ENCODE results near the gene LGR6.

The LGR6 gene

GRCh38 chr1:202192770-202193613 lies 607 bp upstream of the LGR6 start:
- Histone ChIP-seq H3K9me3 (ENCODE audit: control insufficient read depth in 2 of 2, low read length in 2 of 2) (no peaks in the 10 kb centered on the region), H3K4me3 (ENCODE audit: low read length in 2 of 2) (peak overlapping the region in 1 of 2 donors; percentile 40), H3K36me3 (ENCODE audit: control insufficient read depth in 2 of 2, insufficient read depth in 2 of 2, low read length in 2 of 2) (no peaks in the 10 kb centered on the region), H3K4me1 (ENCODE audit: control insufficient read depth, insufficient read depth, low read length) (peaks cover 12% of the 10 kb centered on the region), H3K27me3 (ENCODE audit: control insufficient read depth in 1 of 2, insufficient read depth in 2 of 2, low read length in 2 of 2) (peaks cover 12 to 18% of the 10 kb centered on the region in 2 donors), H3K27ac (ENCODE audit: low read length) (no peak overlapping the region), H3K9ac (ENCODE audit: low read length in 2 of 2) (no peak overlapping the region)

DNA sequence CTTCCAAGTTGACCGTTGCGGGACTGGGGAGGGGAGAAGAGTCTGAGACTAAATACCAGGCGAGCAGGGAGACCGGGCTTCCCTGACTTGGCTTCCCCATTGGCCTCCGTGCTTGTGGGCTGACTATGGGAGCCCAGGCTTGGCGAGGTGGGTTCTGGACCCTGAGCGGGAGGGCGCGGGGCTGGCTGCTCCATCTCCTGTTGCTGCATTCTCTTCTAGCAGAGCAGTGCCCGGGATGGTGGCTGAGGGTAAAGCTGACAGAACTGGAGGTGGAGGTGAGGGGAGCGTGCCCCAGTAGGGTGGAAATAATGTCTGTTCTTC lies 689 bp downstream of the LGR6 start:
- H3K4me3 ChIP-seq (ENCODE audit: low read length in 2 of 2): peak overlapping the region in 1 of 2 donors; percentile 40
- no peaks in the 10 kb centered on the region for H3K36me3 ChIP-seq (ENCODE audit: control insufficient read depth in 2 of 2, insufficient read depth in 2 of 2, low read length in 2 of 2)
- H3K9me3 ChIP-seq (ENCODE audit: control insufficient read depth in 2 of 2, low read length in 2 of 2): no peaks in the 10 kb centered on the region
- no peak overlapping the region for H3K9ac ChIP-seq (ENCODE audit: low read length in 2 of 2)
- H3K27ac ChIP-seq (ENCODE audit: low read length): no peak overlapping the region
- H3K4me1 ChIP-seq (ENCODE audit: control insufficient read depth, insufficient read depth, low read length): peaks cover 12% of the 10 kb centered on the region
- H3K27me3 ChIP-seq (ENCODE audit: control insufficient read depth in 1 of 2, insufficient read depth in 2 of 2, low read length in 2 of 2): peaks cover 12 to 18% of the 10 kb centered on the region in 2 donors

DNA sequence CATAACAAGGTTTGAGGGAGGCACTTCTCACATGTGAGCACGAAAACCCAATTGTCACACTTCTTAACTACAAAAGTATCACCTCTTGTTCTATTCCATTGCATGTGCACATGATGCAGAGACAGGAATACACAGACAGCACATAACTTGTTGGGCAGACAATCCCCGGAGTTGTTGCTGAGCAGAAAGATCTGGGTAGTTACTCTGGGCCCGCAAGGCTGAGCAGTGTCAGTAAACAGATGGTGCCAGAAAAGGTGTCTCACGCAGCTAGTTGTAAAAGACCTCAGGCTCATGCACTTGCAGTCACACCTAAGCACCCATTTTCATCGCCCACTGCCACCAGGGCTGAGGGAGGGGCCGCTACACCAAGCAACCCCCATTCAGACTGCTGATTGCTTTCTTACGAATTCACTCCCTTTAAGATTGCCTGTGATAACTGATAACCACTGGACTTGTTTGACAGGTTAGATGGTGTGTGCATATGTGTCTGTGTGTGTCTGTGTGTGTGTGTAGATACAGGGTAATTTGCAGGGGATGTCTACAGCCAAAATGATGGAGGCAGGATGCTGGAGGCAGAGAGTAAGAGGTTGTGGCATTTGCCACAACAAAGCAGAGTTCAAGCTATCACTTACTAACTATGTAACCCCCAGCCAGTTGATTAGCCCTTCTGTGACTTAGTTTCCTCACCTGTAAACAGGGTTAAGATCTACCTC lies 4.2 kb downstream of the LGR6 start:
- Histone ChIP-seq H3K9ac (ENCODE audit: low read length in 2 of 2) (no peak overlapping the region), H3K27ac (ENCODE audit: low read length) (no peak overlapping the region), H3K27me3 (ENCODE audit: control insufficient read depth in 1 of 2, insufficient read depth in 2 of 2, low read length in 2 of 2) (peaks cover 12 to 18% of the 10 kb centered on the region in 2 donors), H3K4me3 (ENCODE audit: low read length in 2 of 2) (no peak overlapping the region), H3K36me3 (ENCODE audit: control insufficient read depth in 2 of 2, insufficient read depth in 2 of 2, low read length in 2 of 2) (no peaks in the 10 kb centered on the region), H3K9me3 (ENCODE audit: control insufficient read depth in 2 of 2, low read length in 2 of 2) (no peaks in the 10 kb centered on the region), H3K4me1 (ENCODE audit: control insufficient read depth, insufficient read depth, low read length) (peaks cover 23% of the 10 kb centered on the region)

- Histone ChIP-seq H3K9me3 (ENCODE audit: control insufficient read depth in 2 of 2, low read length in 2 of 2) (no peaks in the 10 kb centered on the region), H3K27me3 (ENCODE audit: control insufficient read depth in 1 of 2, insufficient read depth in 2 of 2, low read length in 2 of 2) (peaks cover 7 to 13% of the 10 kb centered on the region in 2 donors), H3K4me1 (ENCODE audit: control insufficient read depth, insufficient read depth, low read length) (peaks cover 18% of the 10 kb centered on the region), H3K9ac (ENCODE audit: low read length in 2 of 2) (no peak overlapping the region), H3K36me3 (ENCODE audit: control insufficient read depth in 2 of 2, insufficient read depth in 2 of 2, low read length in 2 of 2) (no peaks in the 10 kb centered on the region), H3K4me3 (ENCODE audit: low read length in 2 of 2) (no peak overlapping the region), H3K27ac (ENCODE audit: low read length) (no peak overlapping the region)
Measured at GRCh38 chr1:202198366-202198724, 4.7 kb downstream of the LGR6 start.

DNA sequence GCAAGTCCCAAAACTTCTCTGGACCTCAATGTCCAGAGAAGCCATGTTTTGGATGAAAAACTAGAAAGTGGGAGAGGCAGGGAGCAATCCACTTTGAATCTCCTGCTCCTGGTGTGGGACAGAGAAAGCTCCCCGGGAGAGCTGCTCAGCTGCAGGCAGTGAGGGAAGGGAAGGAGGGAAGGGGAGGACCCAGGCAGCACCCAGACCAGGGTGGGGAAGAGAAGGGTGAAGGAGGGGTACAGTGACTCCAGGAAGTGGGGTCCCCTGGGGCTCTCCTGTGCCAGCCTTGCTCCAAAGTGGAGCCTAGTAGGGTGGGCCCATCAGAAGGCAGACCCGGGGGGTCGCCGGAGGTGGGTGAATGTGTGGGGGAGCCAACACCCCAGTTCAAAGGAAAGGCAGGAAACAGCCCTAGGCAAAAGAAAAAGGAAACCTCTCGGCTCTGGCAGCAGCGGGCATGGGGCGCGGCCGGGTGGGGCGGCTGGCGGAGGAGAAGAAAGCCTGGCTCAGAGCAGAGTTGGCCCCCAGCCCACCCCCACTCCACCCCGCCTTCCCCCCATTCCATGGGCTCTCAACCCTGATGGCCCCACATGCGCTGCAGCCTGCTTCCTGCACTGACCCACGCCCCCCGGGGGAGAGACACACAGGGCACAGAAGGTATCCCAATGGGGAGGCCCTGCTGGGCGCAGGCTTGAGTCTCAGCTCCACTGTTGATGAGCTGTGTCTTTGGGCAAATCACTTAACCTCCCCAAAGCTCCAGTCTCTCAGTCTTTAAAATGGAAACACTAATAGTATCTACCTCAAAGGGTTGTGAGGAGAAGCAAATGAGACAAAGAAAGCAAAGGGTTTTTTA lies 5.7 kb downstream of the LGR6 start:
- H3K27me3 ChIP-seq (ENCODE audit: control insufficient read depth in 1 of 2, insufficient read depth in 2 of 2, low read length in 2 of 2): peaks cover 2 to 4% of the 10 kb centered on the region in 2 donors
- no peaks in the 10 kb centered on the region for H3K9me3 ChIP-seq (ENCODE audit: control insufficient read depth in 2 of 2, low read length in 2 of 2)
- H3K4me1 ChIP-seq (ENCODE audit: control insufficient read depth, insufficient read depth, low read length): peaks cover 11% of the 10 kb centered on the region
- no peak overlapping the region for H3K9ac ChIP-seq (ENCODE audit: low read length in 2 of 2)
- H3K36me3 ChIP-seq (ENCODE audit: control insufficient read depth in 2 of 2, insufficient read depth in 2 of 2, low read length in 2 of 2): no peaks in the 10 kb centered on the region
- H3K4me3 ChIP-seq (ENCODE audit: low read length in 2 of 2): no peak overlapping the region
- no peak overlapping the region for H3K27ac ChIP-seq (ENCODE audit: low read length)

DNA sequence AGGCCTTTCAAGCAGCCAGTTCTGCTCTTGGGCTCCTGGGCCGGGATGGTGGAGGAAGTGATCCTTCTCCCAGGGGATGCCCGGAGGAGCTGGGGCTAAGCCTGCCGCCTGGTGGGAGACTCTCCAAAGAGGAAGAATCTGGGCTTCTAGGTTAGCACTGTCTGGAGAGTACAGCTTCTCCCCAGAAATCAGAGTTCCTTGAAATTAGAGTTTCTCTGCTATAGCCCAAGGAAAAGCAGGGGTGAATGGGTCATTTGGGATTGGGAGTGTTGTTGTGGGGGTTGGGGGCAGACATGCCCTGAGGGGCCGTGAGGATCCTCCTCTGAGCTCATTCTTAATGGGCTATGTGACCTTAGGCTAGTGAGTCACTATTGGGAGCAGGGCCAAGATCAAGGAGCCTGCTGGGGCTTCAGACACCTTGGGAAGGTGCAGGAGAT lies 6.5 kb downstream of the LGR6 start:
- H3K27me3 ChIP-seq (ENCODE audit: control insufficient read depth in 1 of 2, insufficient read depth in 2 of 2, low read length in 2 of 2): peaks cover 2% of the 10 kb centered on the region in 2 donors
- H3K4me1 ChIP-seq (ENCODE audit: control insufficient read depth, insufficient read depth, low read length): peaks cover 10% of the 10 kb centered on the region
- H3K36me3 ChIP-seq (ENCODE audit: control insufficient read depth in 2 of 2, insufficient read depth in 2 of 2, low read length in 2 of 2): no peaks in the 10 kb centered on the region
- H3K9ac ChIP-seq (ENCODE audit: low read length in 2 of 2): no peak overlapping the region
- no peak overlapping the region for H3K4me3 ChIP-seq (ENCODE audit: low read length in 2 of 2)
- no peak overlapping the region for H3K27ac ChIP-seq (ENCODE audit: low read length)
- H3K9me3 ChIP-seq (ENCODE audit: control insufficient read depth in 2 of 2, low read length in 2 of 2): no peaks in the 10 kb centered on the region

- Histone ChIP-seq H3K27me3 (ENCODE audit: control insufficient read depth in 1 of 2, insufficient read depth in 2 of 2, low read length in 2 of 2) (no peaks in the 10 kb centered on the region), H3K27ac (ENCODE audit: low read length) (no peak overlapping the region), H3K4me1 (ENCODE audit: control insufficient read depth, insufficient read depth, low read length) (peaks cover 10% of the 10 kb centered on the region), H3K9ac (ENCODE audit: low read length in 2 of 2) (no peak overlapping the region), H3K4me3 (ENCODE audit: low read length in 2 of 2) (no peak overlapping the region), H3K36me3 (ENCODE audit: control insufficient read depth in 2 of 2, insufficient read depth in 2 of 2, low read length in 2 of 2) (no peaks in the 10 kb centered on the region), H3K9me3 (ENCODE audit: control insufficient read depth in 2 of 2, low read length in 2 of 2) (no peaks in the 10 kb centered on the region)
Measured at GRCh38 chr1:202200669-202201068, 7.1 kb downstream of the LGR6 start.

DNA sequence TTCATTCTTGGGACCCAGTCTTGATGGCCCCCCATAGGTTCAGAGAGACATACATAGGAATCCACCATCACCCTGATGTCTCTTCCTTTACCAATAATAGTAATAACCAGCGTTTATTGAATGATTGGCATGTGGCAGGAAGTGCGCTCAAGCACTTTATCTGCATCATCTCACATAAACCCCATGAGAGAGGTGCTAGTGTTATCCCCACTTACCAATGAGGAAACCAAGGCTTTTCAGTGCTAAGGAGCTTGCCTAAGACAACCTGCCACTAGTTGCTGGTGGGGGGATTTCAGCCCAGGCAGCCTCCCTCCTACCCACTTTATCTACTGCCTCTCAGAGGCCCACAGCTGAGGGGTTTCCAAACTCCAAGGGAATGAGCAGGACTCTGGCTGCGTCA lies 7.7 kb downstream of the LGR6 start:
- no peak overlapping the region for H3K9ac ChIP-seq (ENCODE audit: low read length in 2 of 2)
- H3K9me3 ChIP-seq (ENCODE audit: control insufficient read depth in 2 of 2, low read length in 2 of 2): no peaks in the 10 kb centered on the region
- no peak overlapping the region for H3K4me3 ChIP-seq (ENCODE audit: low read length in 2 of 2)
- H3K27ac ChIP-seq (ENCODE audit: low read length): no peak overlapping the region
- no peaks in the 10 kb centered on the region for H3K27me3 ChIP-seq (ENCODE audit: control insufficient read depth in 1 of 2, insufficient read depth in 2 of 2, low read length in 2 of 2)
- H3K36me3 ChIP-seq (ENCODE audit: control insufficient read depth in 2 of 2, insufficient read depth in 2 of 2, low read length in 2 of 2): no peaks in the 10 kb centered on the region
- peaks cover 10% of the 10 kb centered on the region for H3K4me1 ChIP-seq (ENCODE audit: control insufficient read depth, insufficient read depth, low read length)

- Histone ChIP-seq H3K4me3 (ENCODE audit: low read length in 2 of 2) (no peak overlapping the region), H3K36me3 (ENCODE audit: control insufficient read depth in 2 of 2, insufficient read depth in 2 of 2, low read length in 2 of 2) (no peaks in the 10 kb centered on the region), H3K27me3 (ENCODE audit: control insufficient read depth in 1 of 2, insufficient read depth in 2 of 2, low read length in 2 of 2) (no peaks in the 10 kb centered on the region), H3K9me3 (ENCODE audit: control insufficient read depth in 2 of 2, low read length in 2 of 2) (no peaks in the 10 kb centered on the region), H3K4me1 (ENCODE audit: control insufficient read depth, insufficient read depth, low read length) (peaks cover 10% of the 10 kb centered on the region), H3K9ac (ENCODE audit: low read length in 2 of 2) (no peak overlapping the region), H3K27ac (ENCODE audit: low read length) (no peak overlapping the region)
Measured at GRCh38 chr1:202201971-202202370, 8.4 kb downstream of the LGR6 start.

DNA sequence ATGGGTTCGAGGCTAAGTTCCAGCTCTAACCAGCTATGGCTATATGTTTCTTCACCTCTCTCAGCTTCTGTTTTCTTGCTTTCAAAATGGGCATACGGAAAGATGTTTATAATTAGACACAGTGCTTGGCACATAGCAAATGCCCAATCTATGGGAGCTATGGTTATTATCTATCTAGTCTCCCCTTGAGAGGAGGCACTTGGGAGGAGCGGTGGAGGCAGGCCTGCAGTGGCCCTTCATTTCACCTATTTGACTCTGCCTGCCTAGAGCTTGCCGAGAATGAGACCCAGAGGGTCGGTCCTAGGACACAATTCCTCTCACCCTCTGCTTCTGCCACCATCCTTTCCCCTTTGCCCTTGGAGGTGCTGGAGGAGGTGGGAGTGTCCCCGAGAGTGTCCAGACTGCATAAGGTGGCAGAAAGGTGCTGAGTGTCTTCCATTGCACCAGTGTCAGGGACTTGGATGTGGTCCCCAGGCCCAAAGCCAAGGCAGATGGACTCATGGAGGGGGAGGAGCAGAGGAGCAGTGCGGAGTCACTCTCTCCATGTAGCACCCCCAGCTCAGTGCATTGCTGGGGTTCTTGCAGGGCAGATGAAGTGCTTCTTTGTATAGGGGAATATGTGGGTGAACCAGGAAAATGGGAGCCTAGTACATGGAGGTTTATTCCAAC lies 9.0 kb downstream of the LGR6 start:
- Histone ChIP-seq H3K36me3 (ENCODE audit: control insufficient read depth in 2 of 2, insufficient read depth in 2 of 2, low read length in 2 of 2) (no peaks in the 10 kb centered on the region), H3K27me3 (ENCODE audit: control insufficient read depth in 1 of 2, insufficient read depth in 2 of 2, low read length in 2 of 2) (no peaks in the 10 kb centered on the region), H3K4me1 (ENCODE audit: control insufficient read depth, insufficient read depth, low read length) (peaks cover 10% of the 10 kb centered on the region), H3K27ac (ENCODE audit: low read length) (no peak overlapping the region), H3K9me3 (ENCODE audit: control insufficient read depth in 2 of 2, low read length in 2 of 2) (no peaks in the 10 kb centered on the region), H3K4me3 (ENCODE audit: low read length in 2 of 2) (no peak overlapping the region), H3K9ac (ENCODE audit: low read length in 2 of 2) (no peak overlapping the region)
